Subcutaneous adipose tissue (tissue), 4 donors: ENCODE measurements around the gene EEF1A2. TPM values are rescaled to one million over a fixed set of nuclear protein-coding genes. Genes with fewer than 3 reads are reported as not detected.

Experiments used
- CTCF ChIP-seq: fragments of 450-650 bp; IDR thresholded peaks from one replicate; pipeline ENCODE4 v1.5.1; 2016; ENCODE audit warnings: low read depth, mild to moderate bottlenecking, control low read depth, antibody characterized with exemption, moderate library complexity
- total RNA-seq, 4 donors: library from RNA; depleted of rRNA; stranded (reverse); fragments of >200 nt; gene quantifications; one replicate each; pipeline ENCODE4 v1.1.0, GENCODE V29; 2016

Gene EEF1A2
- total RNA-seq, 4 donors from 2014 or later = not detected

- TF ChIP-seq CTCF = no peak
Measured at GRCh38 chr20:63471981-63472831, 26.7 kb downstream of the EEF1A2 start, which contains the start of gene KCNQ2. Gene KCNQ2, minus strand, starts transcription at chr20:63472655. Its CDS starts 192 bp downstream, at chr20:63472463.

GRCh38 chr20:63471717-63471980 lies 27.2 kb downstream of the EEF1A2 start:
- TF ChIP-seq CTCF = no peak

- TF ChIP-seq CTCF = no peak
Measured at GRCh38 chr20:63471002-63471716, 27.7 kb downstream of the EEF1A2 start.

DNA sequence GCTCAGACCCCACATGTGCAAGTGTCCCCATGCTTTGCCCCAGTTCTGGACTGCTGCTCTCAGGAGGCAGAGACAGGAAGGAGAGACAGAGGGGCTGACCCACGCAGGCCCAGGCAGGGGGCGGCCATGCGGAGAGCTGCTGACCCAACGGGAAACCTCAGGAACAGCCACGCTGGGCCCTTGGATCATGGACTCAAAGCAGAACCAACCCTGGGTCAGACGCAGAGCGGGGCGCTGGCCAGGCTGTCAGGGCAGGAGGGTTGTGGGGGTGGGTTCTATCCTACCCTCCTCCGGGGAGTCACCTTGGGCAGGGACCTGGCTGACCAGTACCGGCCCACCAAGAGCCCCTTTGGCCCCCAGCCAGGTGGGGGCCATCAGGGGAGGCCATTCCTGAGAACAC lies 28.5 kb downstream of the EEF1A2 start:
- TF ChIP-seq CTCF = no peak

DNA sequence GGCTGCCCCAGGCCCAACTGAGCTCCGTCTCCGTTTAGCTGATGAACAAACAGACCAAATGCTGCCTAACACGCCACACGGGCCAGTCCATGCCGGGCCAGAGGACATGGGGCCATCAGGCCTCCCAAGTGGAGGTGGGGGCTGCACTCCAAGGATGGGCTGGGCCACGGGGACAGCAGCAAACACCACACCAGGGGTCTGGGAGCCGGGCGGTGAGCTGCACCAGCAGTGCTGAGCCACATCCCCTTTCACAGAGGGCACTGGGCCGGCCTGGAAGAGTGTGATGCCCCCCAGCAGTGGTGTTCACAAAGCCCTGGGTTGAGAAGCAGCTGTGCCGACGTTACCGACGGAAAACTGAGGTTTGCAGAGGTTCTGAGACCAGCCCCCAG lies 29.2 kb downstream of the EEF1A2 start:
- no peak for TF ChIP-seq CTCF

- no peak for TF ChIP-seq CTCF
Measured at GRCh38 chr20:63469019-63469712, 29.7 kb downstream of the EEF1A2 start.

DNA sequence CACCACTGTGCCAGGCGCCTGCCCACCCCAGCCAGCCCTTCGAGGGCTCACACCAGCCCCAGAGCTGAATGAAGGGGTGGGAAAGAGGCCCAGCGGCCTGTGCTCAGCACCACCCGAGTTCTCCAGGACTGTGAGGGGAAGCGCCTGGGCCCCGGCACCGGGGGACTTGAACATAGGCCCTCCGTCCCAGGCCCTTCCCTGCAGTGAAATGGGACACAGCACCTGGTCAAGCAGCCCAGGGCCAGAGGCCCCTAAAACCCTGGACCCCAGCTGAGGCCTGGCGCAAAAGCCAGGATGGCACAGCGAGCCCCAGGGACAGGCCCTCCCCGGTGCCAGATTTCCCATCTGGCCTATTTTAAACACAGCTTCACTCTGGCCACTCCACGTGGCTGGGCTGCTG lies 30.5 kb downstream of the EEF1A2 start:
- TF ChIP-seq CTCF = no peak
